ENCODE measurements around the gene GATAD2B. TPM values are rescaled to one million over a fixed set of nuclear protein-coding genes. Genes with fewer than 3 reads are reported as not detected.
A peak's percentile ranks its signal among the peaks of the same experiment; 100 is the strongest.

GATAD2B gene
- total and polyA plus RNA-seq, 2 of the 4 experiments (the other 2 are of a cell fraction), result 3.8 to 6.2 TPM

- H3K23ac ChIP-seq (ENCODE audit: low read depth, low read length), result no peak overlapping the region
- intact Hi-C loops (cut with micrococcal nuclease), result no loop called here
- ATAC-seq (ENCODE audit: low read depth), result peak; percentile 49; the same call in 1 of the 2 replicates
- POLR2A ChIA-PET (ENCODE audit: unreplicated experiment), result no interaction called here
- peaks cover 3% of the 10 kb centered on the region; the same call in 1 of the 2 replicates for H3K4me1 ChIP-seq (ENCODE audit: control insufficient read depth, insufficient read depth, low read length)
- no peak overlapping the region for H3K18ac ChIP-seq (ENCODE audit: low read depth, low read length)
- dilution Hi-C loops (cut with HindIII; ENCODE audit: low sequenced_read_pairs, unreplicated experiment), result no loop called here
- H2BK5ac ChIP-seq (ENCODE audit: low read depth, low read length, poor library complexity, severe bottlenecking), result no peak overlapping the region
- no peak overlapping the region for H4K5ac ChIP-seq (ENCODE audit: low read depth, low read length)
- BruUV-seq (replicated peaks), result no TSS peak
- no peak overlapping the region for H3K4me3 ChIP-seq (ENCODE audit: insufficient read depth, low read depth, low read length)
- H3K56ac ChIP-seq (ENCODE audit: extremely low read depth, insufficient read depth, low read length), result no peak overlapping the region
- H2AFZ ChIP-seq (replicated peaks; ENCODE audit: low read length, poor library complexity), result no peak overlapping the region
- no peak overlapping the region for H3K27ac ChIP-seq (ENCODE audit: insufficient read depth, low read length)
- H2BK15ac ChIP-seq (ENCODE audit: low read depth, low read length), result no peak overlapping the region
- no CpG with 5 or more reads among the region's 3 CpGs for WGBS, 2 experiments (ENCODE audit: extremely low coverage in 2 of 2, insufficient read length in 1 of 2)
- TF ChIP-seq MXI1 (IDR thresholded peaks at IDR 0.05; ENCODE audit: borderline replicate concordance, low read depth, low read length), result no peak
- TF ChIP-seq FOS (IDR thresholded peaks at IDR 0.05; ENCODE audit: low read depth, low read length), result no peak
- TF ChIP-seq RCOR1 (IDR thresholded peaks at IDR 0.05; ENCODE audit: insufficient replicate concordance, low read length), result no peak
- no peak for TF ChIP-seq CHD1 (IDR thresholded peaks at IDR 0.05; ENCODE audit: low read depth, low read length)
- no peak overlapping the region for H2BK120ac ChIP-seq (ENCODE audit: low read depth, low read length)
- peaks cover 16 to 42% of the 10 kb centered on the region in 2 experiments for H3K79me1 ChIP-seq (ENCODE audit: low read depth in 1 of 2, low read length in 2 of 2)
- H3K9me3 ChIP-seq (ENCODE audit: control insufficient read depth, insufficient read depth, low read length), result no peaks in the 10 kb centered on the region
- H4K20me1 ChIP-seq (ENCODE audit: insufficient read depth, low read length), result 0 out of 2 replicates have a peak, but pooled peaks cover 6% of the 10 kb centered on the region
- H3K9me1 ChIP-seq (ENCODE audit: insufficient read depth, low read length), result 0 out of 2 replicates have a peak, but pooled peaks cover 3% of the 10 kb centered on the region
- H4K8ac ChIP-seq (ENCODE audit: low read depth in 2 of 2, low read length in 2 of 2), result no peak overlapping the region; a peak in 1 of 4 replicates
- 0 out of 2 replicates have a peak overlapping the region, but pooled peaks have one; percentile 29 for H3K9ac ChIP-seq (ENCODE audit: low read depth, low read length)
- no peaks in the 10 kb centered on the region; the same call in 1 of the 2 replicates for H3K36me3 ChIP-seq (ENCODE audit: control insufficient read depth, insufficient read depth, low read length)
- DNase-seq, result peak; percentile 16
- no peak overlapping the region for H3K14ac ChIP-seq (replicated peaks; ENCODE audit: low read depth, low read length)
- no peak overlapping the region for H2BK20ac ChIP-seq (ENCODE audit: low read depth, low read length)
- H3K4me2 ChIP-seq (ENCODE audit: low read depth, low read length), result peak overlapping the region; percentile 90
- no peak overlapping the region for H3K4ac ChIP-seq (ENCODE audit: low read depth, low read length)
- H4K91ac ChIP-seq (ENCODE audit: insufficient read depth, low read depth, low read length), result no peak overlapping the region
- no peak overlapping the region for H2AK5ac ChIP-seq (ENCODE audit: low read depth, low read length)
- H2AK9ac ChIP-seq (replicated peaks; ENCODE audit: low read depth, low read length, poor library complexity), result no peak overlapping the region
- CTCF ChIA-PET, result no interaction called here
- no peaks in the 10 kb centered on the region for H3K27me3 ChIP-seq (ENCODE audit: control insufficient read depth, insufficient read depth, low read length)
- in situ Hi-C loops (cut with MboI; ENCODE audit: low sequenced_read_pairs), result no loop called here
Observed at GRCh38 chr1:153888533-153888932, 34.2 kb downstream of the GATAD2B start.
